OCI-LY7 (cell line): Measurements from ENCODE around the gene TTC8. TPM values are rescaled to one million over a fixed set of nuclear protein-coding genes. Genes with fewer than 3 reads are reported as not detected.
A peak's percentile ranks its signal among the peaks of the same experiment; 100 is the strongest.

Experiments
- BruUV-seq: library from RNA; stranded (reverse); fragments of 400-500 nt; replicated peaks from 2 replicates; lab custom pipeline; 2021; lab: Mats Ljungman, UMichigan
- CTCF ChIA-PET: fragments of 300-600 bp; sonication (Branson Sonifier 250); formaldehyde crosslinking; loops from one replicate; lab custom pipeline; 2022; ENCODE audit warnings: antibody characterized with exemption; ENCODE audit not compliant: unreplicated experiment; lab: Charles Lee
- POLR2A ChIA-PET: fragments of 300-600 bp; sonication (Branson Sonifier 250); formaldehyde crosslinking; loops from one replicate; lab custom pipeline; 2022; ENCODE audit warnings: antibody characterized with exemption; lab: Charles Lee
- DNase-seq: peaks from one replicate; pipeline ENCODE4 v3.0.0-alpha.2; 2015; ENCODE audit warnings: low spot score
- H2AFZ ChIP-seq: fragments of 200-600 bp; sonication (generic), shearing (Covaris generic); 2 replicates; pipeline ENCODE4 v1.6.1; 2014; ENCODE audit warnings: mild to moderate bottlenecking, antibody characterized with exemption, low read length, moderate library complexity
- H3K27ac ChIP-seq: fragments of 200-600 bp; sonication (generic); 2 replicates; pipeline ENCODE4 v1.5.1; 2014; ENCODE audit warnings: mixed run types, low read depth, mild to moderate bottlenecking, moderate library complexity, low read length, inconsistent platforms; ENCODE audit not compliant: poor library complexity, severe bottlenecking
- H3K36me3 ChIP-seq: fragments of 200-600 bp; sonication (generic); 2 replicates; pipeline ENCODE4 v1.6.1; 2014; ENCODE audit warnings: mild to moderate bottlenecking, antibody characterized with exemption, low read length, moderate library complexity, mixed read lengths; ENCODE audit not compliant: insufficient read depth
- H3K4me1 ChIP-seq: fragments of 200-600 bp; sonication (generic); 2 replicates; pipeline ENCODE4 v1.5.1; 2014; ENCODE audit warnings: mild to moderate bottlenecking, low read length; ENCODE audit not compliant: insufficient read depth, poor library complexity, severe bottlenecking
- H3K4me2 ChIP-seq: fragments of 200-600 bp; sonication (generic); 2 replicates; pipeline ENCODE4 v1.6.1; 2014; ENCODE audit warnings: mild to moderate bottlenecking, low read length
- H3K4me3 ChIP-seq: fragments of 200-600 bp; sonication (generic); 2 replicates; pipeline ENCODE4 v1.5.1; 2014; ENCODE audit warnings: mild to moderate bottlenecking, low read depth, low read length; ENCODE audit not compliant: poor library complexity, severe bottlenecking
- H3K79me2 ChIP-seq: fragments of 200-600 bp; sonication (generic); 2 replicates; pipeline ENCODE4 v1.6.1; 2016; ENCODE audit warnings: low read depth, mild to moderate bottlenecking, low read length, moderate library complexity, mixed read lengths; ENCODE audit not compliant: insufficient read depth
- H3K9me2 ChIP-seq: fragments of 200-600 bp; sonication (generic); 2 replicates; pipeline ENCODE4 v1.6.1; 2016; ENCODE audit warnings: mild to moderate bottlenecking, low read length, mixed read lengths; ENCODE audit not compliant: insufficient read depth
- H3K9me3 ChIP-seq: fragments of 200-600 bp; sonication (generic); 2 replicates; pipeline ENCODE4 v1.6.1; 2014; ENCODE audit warnings: mild to moderate bottlenecking, mixed run types, low read length, mixed read lengths
- H4K20me1 ChIP-seq: fragments of 200-600 bp; sonication (generic); 2 replicates; pipeline ENCODE4 v1.6.1; 2014; ENCODE audit warnings: mild to moderate bottlenecking, antibody characterized with exemption, low read length, moderate library complexity, mixed read lengths; ENCODE audit not compliant: insufficient read depth
- EZH2phosphoT487 ChIP-seq: fragments of 200-600 bp; sonication (generic); IDR thresholded peaks from 2 replicates; pipeline ENCODE4 v1.6.1; 2018; ENCODE audit warnings: low read depth, borderline replicate concordance, mild to moderate bottlenecking, mixed run types, antibody characterized with exemption, low read length, moderate library complexity, mixed read lengths
- intact Hi-C: fragments of 100-400 bp; cut with micrococcal nuclease; formaldehyde crosslinking; loops from one replicate; pipeline ENCODE4 v1.10.0; 2022; ENCODE audit not compliant: unreplicated experiment
- total RNA-seq, 2 experiments: library from RNA; depleted of rRNA in 1 of 2; stranded (reverse); fragments of >200 nt in 1 of 2; shearing (Covaris generic) in 1 of 2; gene quantifications; 2 replicates each; pipeline ENCODE4 v1.2.3, GENCODE V29; 2014 to 2022
- TF ChIP-seq, protein P1 (sequence below): fragments of 200-600 bp; sonication (generic); conservative IDR thresholded peaks from 2 replicates; pipeline ENCODE4 v1.5.1; 2014; ENCODE audit warnings: mild to moderate bottlenecking, antibody characterized with exemption, low read length, moderate library complexity, mixed read lengths

Gene TTC8
- total RNA-seq, 2 experiments from 2014 or later, result 3.0 to 8.2 TPM

DNA sequence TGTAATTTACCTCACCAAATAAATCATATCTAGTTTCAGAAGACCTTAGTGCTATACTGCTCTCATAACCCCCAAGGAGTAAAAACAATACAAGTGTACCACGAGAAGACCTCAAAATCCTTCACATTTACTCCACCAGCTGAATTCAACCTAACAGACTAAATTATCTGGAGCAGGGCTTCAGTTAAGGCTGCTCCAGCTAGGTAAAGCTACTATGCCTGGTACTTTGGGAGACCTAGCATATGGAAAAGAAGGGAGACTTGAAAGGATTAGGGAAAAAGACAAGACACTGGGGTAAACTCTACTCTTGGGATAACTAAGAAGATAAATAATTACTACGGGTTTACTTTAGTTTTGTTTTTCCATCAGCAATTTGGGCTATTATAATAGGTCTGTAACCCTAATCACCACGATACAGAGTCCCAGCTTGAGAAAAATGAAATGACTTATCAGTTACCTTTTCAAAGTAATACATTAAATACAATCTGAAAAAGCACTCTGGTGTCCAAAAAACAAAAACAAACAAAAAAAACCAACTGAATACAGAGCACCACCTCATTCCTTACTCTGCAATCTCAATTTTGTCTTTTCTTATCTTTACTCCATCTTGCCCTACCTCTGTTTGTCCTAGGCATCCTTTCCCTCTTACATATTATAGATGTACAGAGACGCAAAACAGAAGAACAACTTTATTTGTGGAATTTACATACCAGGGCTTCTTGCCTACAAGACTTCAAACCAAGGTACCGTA is 33.8 kb upstream of the TTC8 start:
- Histone ChIP-seq H4K20me1 (no peaks in the 10 kb centered on the region), H3K4me2 (peak overlapping the region; percentile 85), H3K27ac (no peak overlapping the region), H3K79me2 (no peaks in the 10 kb centered on the region), H3K4me1 (peaks cover 14% of the 10 kb centered on the region), H3K36me3 (no peaks in the 10 kb centered on the region), H3K9me2 (no peaks in the 10 kb centered on the region), H3K9me3 (no peaks in the 10 kb centered on the region), H3K4me3 (no peak overlapping the region), H2AFZ (no peak overlapping the region)
- intact Hi-C loops, result loop anchor here (10.0 kb wide), 1 partner anchor 786 kb away; the partner anchor contains the start of gene GPR65
- DNase-seq, result no peak
- CTCF ChIA-PET, result no interaction called here
- TF ChIP-seq, protein P1, sequence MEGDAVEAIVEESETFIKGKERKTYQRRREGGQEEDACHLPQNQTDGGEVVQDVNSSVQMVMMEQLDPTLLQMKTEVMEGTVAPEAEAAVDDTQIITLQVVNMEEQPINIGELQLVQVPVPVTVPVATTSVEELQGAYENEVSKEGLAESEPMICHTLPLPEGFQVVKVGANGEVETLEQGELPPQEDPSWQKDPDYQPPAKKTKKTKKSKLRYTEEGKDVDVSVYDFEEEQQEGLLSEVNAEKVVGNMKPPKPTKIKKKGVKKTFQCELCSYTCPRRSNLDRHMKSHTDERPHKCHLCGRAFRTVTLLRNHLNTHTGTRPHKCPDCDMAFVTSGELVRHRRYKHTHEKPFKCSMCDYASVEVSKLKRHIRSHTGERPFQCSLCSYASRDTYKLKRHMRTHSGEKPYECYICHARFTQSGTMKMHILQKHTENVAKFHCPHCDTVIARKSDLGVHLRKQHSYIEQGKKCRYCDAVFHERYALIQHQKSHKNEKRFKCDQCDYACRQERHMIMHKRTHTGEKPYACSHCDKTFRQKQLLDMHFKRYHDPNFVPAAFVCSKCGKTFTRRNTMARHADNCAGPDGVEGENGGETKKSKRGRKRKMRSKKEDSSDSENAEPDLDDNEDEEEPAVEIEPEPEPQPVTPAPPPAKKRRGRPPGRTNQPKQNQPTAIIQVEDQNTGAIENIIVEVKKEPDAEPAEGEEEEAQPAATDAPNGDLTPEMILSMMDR, result no peak
- TF ChIP-seq EZH2phosphoT487, result no peak
- BruUV-seq, result TSS peak; percentile 62
- POLR2A ChIA-PET, result interaction anchor here (0.7 to 1.1 kb wide), 3 partner anchors 15 to 35 kb away, joined by 3 to 5 read pairs (median 3); partner anchors contain the start of gene TTC8

DNA sequence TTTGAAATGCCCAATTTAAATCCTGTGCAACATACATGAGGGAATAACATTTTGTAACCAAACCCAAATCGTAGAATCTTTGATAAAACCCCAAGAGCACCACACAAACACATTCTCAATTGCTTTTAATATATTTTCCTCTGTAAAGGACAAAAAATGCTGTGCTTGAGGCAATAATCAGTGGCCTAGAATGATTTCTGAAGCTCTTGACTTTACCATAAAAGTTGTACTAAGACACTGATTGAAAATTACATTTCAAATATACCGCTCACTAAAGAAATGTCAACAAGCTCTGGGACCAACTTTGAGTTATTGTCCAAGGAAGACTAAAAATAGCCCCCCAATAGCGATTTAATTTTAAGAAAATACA is 33.2 kb upstream of the TTC8 start:
- intact Hi-C loops, result loop anchor here (10.0 kb wide), 1 partner anchor 786 kb away; the partner anchor contains the start of gene GPR65
- Histone ChIP-seq H3K9me2 (no peaks in the 10 kb centered on the region), H3K4me1 (peaks cover 14% of the 10 kb centered on the region), H3K4me2 (peak overlapping the region; percentile 85), H3K9me3 (no peaks in the 10 kb centered on the region), H3K4me3 (peak overlapping the region; percentile 74), H3K36me3 (no peaks in the 10 kb centered on the region), H4K20me1 (no peaks in the 10 kb centered on the region), H3K27ac (no peak overlapping the region), H2AFZ (no peak overlapping the region), H3K79me2 (no peaks in the 10 kb centered on the region)
- BruUV-seq, result no TSS peak
- ChIA-PET POLR2A (interaction anchor here (0.7 to 1.0 kb wide), 2 partner anchors 15 to 33 kb away, joined by 3 to 5 read pairs; partner anchors contain the start of gene TTC8), CTCF (no interaction called here)
- TF ChIP-seq, protein P1, result no peak
- TF ChIP-seq EZH2phosphoT487, result no peak
- DNase-seq, result no peak
